A549 (cell line): Measurements from ENCODE around the gene CDK9. TPM values are rescaled to one million over a fixed set of nuclear protein-coding genes. Genes with fewer than 3 reads are reported as not detected.

Source experiments
- ATAC-seq, 2 experiments: fragments of 200-7000 bp in 1 of 2; fragments of >200 bp in 1 of 2; cut with Nextera tagmentation in 1 of 2; cut with Tn5 transposase in 1 of 2; 3 replicates each; pipeline versions ENCODE4 v1.8.0 to v1.9.1; 2018 to 2020; ENCODE audit warnings: mild to moderate bottlenecking in 1 of 2, moderate library complexity in 1 of 2
- CTCF ChIA-PET: fragments of 300-600 bp; sonication (Branson Sonifier 250); formaldehyde crosslinking; extraction: SDS; loops from one replicate; lab custom pipeline; 2021; ENCODE audit warnings: antibody characterized with exemption, inconsistent platforms; lab: Yijun Ruan, JAX
- POLR2A ChIA-PET: fragments of 350-600 bp; formaldehyde crosslinking; extraction: SDS; loops from one replicate; lab custom pipeline; 2021; ENCODE audit warnings: antibody characterized with exemption, inconsistent platforms; lab: Yijun Ruan, JAX
- DNase-seq, 2 experiments: peaks; one replicate each; pipeline versions ENCODE4 v3.0.0 to v3.0.0-alpha.2; 2011 to 2016; ENCODE audit warnings: low read depth in 1 of 2, low spot score in 1 of 2
- FAIRE-seq: peaks from 2 replicates; lab custom pipeline; 2011; peaks lifted over from hg19 to GRCh38; lab: Jason Lieb, UNC
- H3K27ac ChIP-seq, 2 experiments: fragments of >200 bp; sonication (Bioruptor Twin); formaldehyde crosslinking; 3 replicates each; pipeline ENCODE4 v1.5.1; 2016 to 2017
- H3K4me1 ChIP-seq: fragments of >200 bp; sonication (Bioruptor Twin); formaldehyde crosslinking; 3 replicates; pipeline ENCODE4 v1.6.1; 2016
- H3K4me2 ChIP-seq: fragments of >200 bp; sonication (Bioruptor Twin); formaldehyde crosslinking; 3 replicates; pipeline ENCODE4 v1.6.1; 2016
- H3K4me3 ChIP-seq: fragments of >200 bp; sonication (Bioruptor Twin); formaldehyde crosslinking; 3 replicates; pipeline ENCODE4 v1.5.1; 2016
- H3K9me3 ChIP-seq: fragments of >200 bp; sonication (Bioruptor Twin); formaldehyde crosslinking; 3 replicates; pipeline ENCODE4 v1.6.1; 2016
- BCL3 ChIP-seq: fragments of >200 bp; sonication (Bioruptor Twin); formaldehyde crosslinking; IDR thresholded peaks from 3 replicates; pipeline ENCODE4 v1.6.1; 2016
- CEBPB ChIP-seq, 2 experiments: fragments of >200 bp in 1 of 2; sonication (Bioruptor Twin) in 1 of 2; formaldehyde crosslinking in 1 of 2; IDR thresholded peaks; 2 replicates each; pipeline ENCODE4 v1.6.1; 2012 to 2016
- E2F6 ChIP-seq: IDR thresholded peaks from 2 replicates; pipeline ENCODE4 v1.6.1; 2012; ENCODE audit warnings: low read depth, borderline replicate concordance
- EHMT2 ChIP-seq: fragments of 200-600 bp; sonication (generic); IDR thresholded peaks from 2 replicates; pipeline ENCODE4 v1.6.1; 2016; ENCODE audit warnings: antibody characterized with exemption, low read depth, mild to moderate bottlenecking, moderate library complexity
- ELK1 ChIP-seq: fragments of 150-350 bp; IDR thresholded peaks from 2 replicates; pipeline ENCODE4 v1.6.1; 2014; ENCODE audit warnings: low read depth, mild to moderate bottlenecking, low read length
- FOSL2 ChIP-seq, 2 experiments: fragments of 450-650 bp in 1 of 2; fragments of >200 bp in 1 of 2; sonication (Bioruptor Twin) in 1 of 2; formaldehyde crosslinking; IDR thresholded peaks; 2 replicates each; pipeline versions ENCODE4 v1.5.0 to v1.6.1; 2016 to 2020; ENCODE audit warnings: mild to moderate bottlenecking in 1 of 2, moderate library complexity in 1 of 2
- FOXS1 ChIP-seq: fragments of 250-450 bp; sonication (Bioruptor Pico); IDR thresholded peaks from 2 replicates; pipeline ENCODE4 v1.5.0; 2020; ENCODE audit warnings: mild to moderate bottlenecking, moderate library complexity
- GATA3 ChIP-seq: IDR thresholded peaks from 2 replicates; pipeline ENCODE4 v1.6.1; 2012; ENCODE audit warnings: borderline replicate concordance
- JUN ChIP-seq, 2 experiments: fragments of >200 bp; sonication (Bioruptor Twin); formaldehyde crosslinking; IDR thresholded peaks; 2 replicates in 1 of 2; 3 replicates in 1 of 2; pipeline ENCODE4 v1.6.1; 2016 to 2017
- MAFK ChIP-seq: fragments of 450-650 bp; IDR thresholded peaks from 2 replicates; pipeline ENCODE4 v1.6.1; 2014; ENCODE audit not compliant: partially characterized antibody
- MYC ChIP-seq: IDR thresholded peaks from 2 replicates; pipeline ENCODE4 v1.6.1; 2012; ENCODE audit warnings: mild to moderate bottlenecking, inconsistent platforms, low read length, improper control_type of control experiment, borderline replicate concordance
- NPAS2 ChIP-seq: fragments of 250-450 bp; sonication (Bioruptor Pico); IDR thresholded peaks from 2 replicates; pipeline ENCODE4 v1.8.0; 2022; ENCODE audit warnings: mild to moderate bottlenecking, moderate library complexity, borderline replicate concordance
- POLR2A ChIP-seq: IDR thresholded peaks from 2 replicates; pipeline ENCODE4 v1.6.1; 2012; ENCODE audit warnings: mild to moderate bottlenecking, low read length
- POLR2AphosphoS2 ChIP-seq: conservative IDR thresholded peaks from 2 replicates; pipeline ENCODE4 v1.6.1; 2012; ENCODE audit warnings: low read length, improper control_type of control experiment, inconsistent platforms
- RAD21 ChIP-seq, 2 experiments: fragments of >200 bp in 1 of 2; sonication (Bioruptor Twin) in 1 of 2; formaldehyde crosslinking in 1 of 2; IDR thresholded peaks in 1 of 2; conservative IDR thresholded peaks in 1 of 2; 2 replicates in 1 of 2; 3 replicates in 1 of 2; pipeline ENCODE4 v1.6.1; 2012 to 2018; ENCODE audit warnings: inconsistent platforms in 1 of 2
- RARB ChIP-seq: fragments of 250-450 bp; sonication (Bioruptor Pico); IDR thresholded peaks from 2 replicates; pipeline ENCODE4 v1.8.0; 2021; ENCODE audit warnings: mild to moderate bottlenecking, moderate library complexity
- REST ChIP-seq: fragments of 200-600 bp; sonication (generic); IDR thresholded peaks from 2 replicates; pipeline ENCODE4 v1.6.1; 2016; ENCODE audit warnings: antibody characterized with exemption, mild to moderate bottlenecking, moderate library complexity
- RFX5 ChIP-seq: fragments of 450-650 bp; IDR thresholded peaks from 2 replicates; pipeline ENCODE4 v1.7.1; 2014; ENCODE audit warnings: antibody characterized with exemption, mild to moderate bottlenecking, moderate library complexity
- TP53 ChIP-seq: fragments of 250-450 bp; sonication (Bioruptor Pico); IDR thresholded peaks from 2 replicates; pipeline ENCODE4 v1.5.0; 2021; ENCODE audit warnings: mild to moderate bottlenecking, moderate library complexity
- USF2 ChIP-seq: fragments of 450-650 bp; IDR thresholded peaks from 2 replicates; pipeline ENCODE4 v1.6.1; 2014; ENCODE audit warnings: antibody characterized with exemption
- ZC3H11A ChIP-seq: fragments of 450-650 bp; IDR thresholded peaks from 2 replicates; pipeline ENCODE4 v1.6.1; 2014; ENCODE audit warnings: antibody characterized with exemption, mild to moderate bottlenecking
- ZFP36 ChIP-seq: fragments of 450-650 bp; IDR thresholded peaks from 2 replicates; pipeline ENCODE4 v1.6.1; 2014; ENCODE audit warnings: borderline replicate concordance; ENCODE audit not compliant: partially characterized antibody
- WGBS: methylation state at CpG from one replicate; pipeline ENCODE4 v1.1.6; 2017; ENCODE audit errors: missing lambda C conversion rate; 5-methylcytosine and 5-hydroxymethylcytosine counted together
- polyA plus RNA-seq, 4 experiments: library from polyadenylated mRNA; depleted of rRNA in 3 of 4; stranded (reverse); fragments of >200 nt; fragmentation: RNase III in 1 of 4; extraction: RNeasy Plus Mini Kit Qiagen cat#74134 plus additional on column Dnase treatment in 1 of 4; gene quantifications; 2 replicates in 3 of 4; 3 replicates in 1 of 4; pipeline ENCODE4 v1.2.3, GENCODE V29; 2011 to 2017

The CDK9 gene
- polyA plus RNA-seq, 2 of the 4 experiments (the other 2 are of a cell fraction), result 43.8 to 45.7 TPM

GRCh38 chr9:127753622-127754021 is 32.2 kb upstream of the CDK9 start (continued):
- TF ChIP-seq ELK1 (no peak), CEBPB (IDR thresholded peaks at IDR 0.05) (no peak), POLR2A (no peak), JUN (IDR thresholded peaks at IDR 0.05) (no peak)

GRCh38 chr9:127754099-127755060 is 31.5 kb upstream of the CDK9 start:
- H3K4me1 ChIP-seq, result peaks cover 14% of the 10 kb centered on the region
- H3K27ac ChIP-seq, result peak overlapping the region in 1 of 2 experiments; percentile 54; a peak in 2 of 6 replicates
- peak overlapping the region; percentile 45 for H3K4me3 ChIP-seq
- TF ChIP-seq ZFP36 (no peak), ZC3H11A (no peak), MYC (no peak), USF2 (no peak), GATA3 (no peak), RAD21 (conservative IDR thresholded peaks at IDR 0.05 in 1 of 2, IDR thresholded peaks at IDR 0.05 in 1 of 2) (no peak), REST (no peak), MAFK (no peak), FOSL2 (IDR thresholded peaks at IDR 0.05) (no peak), FOSL2 (CRISPR knock-in tag; IDR thresholded peaks at IDR 0.05) (no peak), BCL3 (no peak), RFX5 (no peak), EHMT2 (no peak), E2F6 (no peak), POLR2AphosphoS2 (no peak), TP53 (CRISPR knock-in tag) (no peak), FOXS1 (CRISPR knock-in tag) (no peak), NPAS2 (no peak), RARB (no peak)
- peak overlapping the region; percentile 99 for H3K4me2 ChIP-seq
- peak; percentile 78 to 93; a peak in 5 of 6 replicates for ATAC-seq
- 7% methylated on average over 19 of the region's 86 CpGs for WGBS
- ChIA-PET POLR2A (no interaction called here), CTCF (interaction anchor here (1.5 to 3.2 kb wide), 3 partner anchors 9 to 30 kb away, joined by 3 to 13 read pairs (median 11); no protein-coding TSS in a partner anchor)
- H3K9me3 ChIP-seq, result no peaks in the 10 kb centered on the region
- FAIRE-seq, result no peak
- peak; percentile 38 to 82 for DNase-seq
